HFFc6 (cell line): ENCODE measurements around the gene TMEM179. TPM values are rescaled to one million over a fixed set of nuclear protein-coding genes. Genes with fewer than 3 reads are reported as not detected.

Experiments used
- DNase-seq: peaks from one replicate; pipeline ENCODE4 v3.0.0-alpha.2; 2018
- H3K27ac Mint-ChIP-seq: 2 replicates; pipeline ENCODE4 v1.8.0; 2020; ENCODE audit warnings: mild to moderate bottlenecking, mixed read lengths
- H3K27me3 Mint-ChIP-seq: 2 replicates; pipeline ENCODE4 v1.8.0; 2021; ENCODE audit warnings: mild to moderate bottlenecking, moderate library complexity, mixed read lengths; ENCODE audit not compliant: insufficient read depth
- H3K36me3 Mint-ChIP-seq: 2 replicates; pipeline ENCODE4 v1.8.0; 2021; ENCODE audit warnings: low read depth, mixed read lengths
- H3K4me1 Mint-ChIP-seq: 2 replicates; pipeline ENCODE4 v1.8.0; 2020; ENCODE audit warnings: low read depth, mixed read lengths
- H3K4me3 Mint-ChIP-seq: 2 replicates; pipeline ENCODE4 v1.8.0; 2020; ENCODE audit warnings: mild to moderate bottlenecking, moderate library complexity, mixed read lengths
- H3K9me3 Mint-ChIP-seq: 2 replicates; pipeline ENCODE4 v1.8.0; 2020; ENCODE audit warnings: mild to moderate bottlenecking, mixed read lengths
- CTCF ChIP-seq: fragments of 200-600 bp; sonication (generic); IDR thresholded peaks from 2 replicates; pipeline ENCODE4 v1.5.0; 2021; ENCODE audit warnings: antibody characterized with exemption, mild to moderate bottlenecking
- total RNA-seq, 6 experiments: library from RNA; stranded (reverse); fragmentation: NEBNext Ultra II Directional; extraction: Animal tissue kit (Norgen Biotek cat#: 25700); gene quantifications; 2 replicates in 1 of 6; 3 replicates in 5 of 6; pipeline ENCODE4 v1.2.3, GENCODE V29; 2021

TMEM179 gene
- total RNA-seq, 6 experiments from 2014 or later: not detected

- Mint-ChIP-seq H3K4me1 (no peaks in the 10 kb centered on the region), H3K4me3 (no peak overlapping the region), H3K9me3 (no peaks in the 10 kb centered on the region), H3K27ac (no peak overlapping the region), H3K27me3 (peaks cover 34% of the 10 kb centered on the region), H3K36me3 (no peaks in the 10 kb centered on the region)
- no peak for TF ChIP-seq CTCF
- no peak for DNase-seq
These were observed 29.5 kb downstream of the TMEM179 start for GRCh38 chr14:104574978-104575583.

GRCh38 chr14:104574536-104574935, 30.0 kb downstream of the TMEM179 start:
- TF ChIP-seq CTCF: no peak
- Mint-ChIP-seq H3K36me3 (no peaks in the 10 kb centered on the region), H3K27me3 (peaks cover 31% of the 10 kb centered on the region), H3K4me1 (no peaks in the 10 kb centered on the region), H3K27ac (no peak overlapping the region), H3K9me3 (no peaks in the 10 kb centered on the region), H3K4me3 (no peak overlapping the region)
- DNase-seq: no peak

- Mint-ChIP-seq H3K4me1 (no peaks in the 10 kb centered on the region), H3K9me3 (no peaks in the 10 kb centered on the region), H3K4me3 (no peak overlapping the region), H3K27me3 (peaks cover 31% of the 10 kb centered on the region), H3K27ac (no peak overlapping the region), H3K36me3 (no peaks in the 10 kb centered on the region)
- no peak for DNase-seq
- no peak for TF ChIP-seq CTCF
These were observed 30.6 kb downstream of the TMEM179 start for GRCh38 chr14:104573930-104574329.

- no peak for TF ChIP-seq CTCF
- no peak for DNase-seq
- H3K9me3 Mint-ChIP-seq: no peaks in the 10 kb centered on the region
- H3K4me3 Mint-ChIP-seq: no peak overlapping the region
- H3K4me1 Mint-ChIP-seq: no peaks in the 10 kb centered on the region
- H3K36me3 Mint-ChIP-seq: no peaks in the 10 kb centered on the region
- H3K27ac Mint-ChIP-seq: no peak overlapping the region
- peaks cover 31% of the 10 kb centered on the region for H3K27me3 Mint-ChIP-seq
These were observed 31.9 kb downstream of the TMEM179 start for GRCh38 chr14:104572668-104573067.

- no peak overlapping the region for H3K27ac Mint-ChIP-seq
These were observed 32.4 kb downstream of the TMEM179 start for GRCh38 chr14:104572024-104572626.

More at GRCh38 chr14:104572024-104572626, 32.4 kb downstream of the TMEM179 start:
- Mint-ChIP-seq H3K4me3 (no peak overlapping the region), H3K27me3 (peaks cover 31% of the 10 kb centered on the region), H3K4me1 (no peaks in the 10 kb centered on the region), H3K9me3 (no peaks in the 10 kb centered on the region), H3K36me3 (no peaks in the 10 kb centered on the region)
- no peak for DNase-seq
- TF ChIP-seq CTCF: no peak
